ENCODE measurements around the gene POP4.

DNA sequence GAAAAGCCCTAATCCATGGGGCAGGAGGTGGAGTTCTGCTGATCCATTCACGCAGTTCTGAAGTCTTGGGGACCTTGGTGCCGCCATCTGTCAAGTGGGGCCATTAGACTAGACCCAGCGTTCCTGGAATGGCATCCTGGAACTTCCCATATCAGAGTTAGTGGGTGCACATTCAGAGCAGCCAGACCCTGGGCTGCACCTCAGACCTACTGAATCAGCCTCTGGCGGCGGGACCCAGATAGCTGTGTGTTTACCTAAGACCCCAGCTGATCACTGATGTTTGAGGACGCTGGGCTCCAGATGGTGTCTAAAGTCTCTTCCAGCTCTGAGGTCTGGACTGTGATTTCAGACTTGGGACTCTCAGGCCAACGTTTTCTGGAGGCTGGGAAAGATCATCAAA is 12.8 kb downstream of the POP4 start:
- TF ChIP-seq CTCF (IDR thresholded peaks at IDR 0.05) (no peak), POLR2AphosphoS5 (IDR thresholded peaks at IDR 0.05) (no peak), POLR2A (IDR thresholded peaks at IDR 0.05) (no peak)

All from transverse colon (tissue), 4 donors.